Activated CD4-positive, alpha-beta T cell treated with anti-CD3 and anti-CD28 coated beads, Interleukin-2, amount 50 U/mL, for 24 hours (primary cell): ENCODE data around the gene ADAMTS2.

ENCODE experiments used
- DNase-seq, 2 donors: peaks; one replicate each; pipeline ENCODE4 v3.0.0-alpha.2; 2020; ENCODE audit warnings: low read depth in 1 of 2, low spot score in 1 of 2

ADAMTS2 gene

DNA sequence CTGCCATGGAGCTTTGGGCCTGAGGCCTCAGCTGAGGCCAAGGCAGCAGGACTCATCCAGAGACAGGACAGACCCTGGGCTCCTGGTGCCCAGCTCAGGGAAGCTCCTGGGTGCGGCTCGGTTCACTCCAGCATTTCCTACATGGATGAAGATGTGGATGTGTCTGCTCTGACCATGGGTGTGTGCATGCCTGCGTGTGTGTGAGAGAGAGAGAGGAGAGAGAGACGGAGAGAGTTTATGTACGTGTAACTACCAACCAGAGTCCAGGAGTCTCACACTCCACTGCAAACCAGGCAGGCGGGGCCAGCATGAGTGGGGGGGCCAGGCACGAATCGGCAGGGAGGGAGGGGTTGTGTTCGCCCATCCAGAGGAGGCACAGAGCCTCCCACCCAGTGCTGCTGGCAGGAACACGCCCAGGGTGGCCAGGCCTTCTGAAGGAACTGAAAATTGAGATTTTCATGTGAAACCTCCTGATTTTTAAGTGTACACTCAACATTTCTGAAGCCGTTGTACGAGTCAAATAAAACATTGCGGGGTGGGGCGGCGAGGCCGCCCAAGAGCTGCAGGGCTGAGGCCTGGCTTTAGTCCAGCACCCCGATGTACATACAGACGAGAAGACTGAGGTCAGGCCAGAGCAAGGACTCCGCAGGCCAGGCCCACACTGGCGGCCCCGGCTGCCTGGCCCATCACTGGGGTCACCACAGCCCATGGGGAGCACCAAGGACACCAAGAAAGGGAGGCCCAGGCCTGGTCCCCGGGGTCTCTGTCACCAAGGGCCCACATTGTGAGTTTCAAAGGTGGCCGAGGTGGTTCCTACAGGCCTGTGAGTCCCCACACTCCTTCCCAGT lies 88.7 kb downstream of the ADAMTS2 start:
- no peak for DNase-seq

DNA sequence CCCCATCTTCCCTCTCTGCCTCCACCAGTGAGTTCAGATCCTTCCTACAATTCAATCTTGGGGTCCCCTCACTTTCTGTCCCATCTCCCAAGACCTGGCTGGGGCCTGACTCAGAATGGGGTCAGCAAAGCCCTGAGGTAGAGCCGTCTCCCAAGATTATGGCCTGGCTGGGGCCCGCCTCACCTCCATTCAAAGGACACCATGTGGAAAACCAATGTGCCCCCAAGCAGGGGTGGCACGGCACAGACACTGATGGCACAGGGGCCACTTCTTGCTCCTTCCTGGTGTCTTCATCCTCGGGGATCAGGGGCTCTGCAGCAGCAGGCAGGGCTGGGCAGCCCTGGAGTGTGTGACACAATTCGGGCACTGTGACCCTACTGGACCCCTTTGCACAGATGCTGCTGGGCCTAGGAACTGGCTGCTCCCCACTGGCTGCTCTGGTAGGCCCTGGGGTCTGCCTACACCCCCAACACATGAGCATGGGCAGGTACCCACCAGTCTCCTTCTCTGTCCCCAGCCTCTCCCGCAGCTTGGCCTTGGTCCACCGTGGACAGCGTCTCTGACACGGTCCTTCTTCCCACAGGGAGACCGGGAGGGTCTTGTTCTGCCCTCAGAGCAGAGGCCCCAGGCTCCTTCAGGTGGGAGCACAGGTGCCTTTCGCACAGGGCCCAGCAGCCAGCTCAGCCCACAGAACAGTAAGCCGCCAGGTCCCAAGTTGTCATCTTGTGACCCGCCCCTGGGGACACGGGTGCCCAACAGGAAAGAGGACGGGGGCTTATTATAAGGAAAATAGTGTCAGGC lies 89.5 kb downstream of the ADAMTS2 start:
- no peak for DNase-seq

DNA sequence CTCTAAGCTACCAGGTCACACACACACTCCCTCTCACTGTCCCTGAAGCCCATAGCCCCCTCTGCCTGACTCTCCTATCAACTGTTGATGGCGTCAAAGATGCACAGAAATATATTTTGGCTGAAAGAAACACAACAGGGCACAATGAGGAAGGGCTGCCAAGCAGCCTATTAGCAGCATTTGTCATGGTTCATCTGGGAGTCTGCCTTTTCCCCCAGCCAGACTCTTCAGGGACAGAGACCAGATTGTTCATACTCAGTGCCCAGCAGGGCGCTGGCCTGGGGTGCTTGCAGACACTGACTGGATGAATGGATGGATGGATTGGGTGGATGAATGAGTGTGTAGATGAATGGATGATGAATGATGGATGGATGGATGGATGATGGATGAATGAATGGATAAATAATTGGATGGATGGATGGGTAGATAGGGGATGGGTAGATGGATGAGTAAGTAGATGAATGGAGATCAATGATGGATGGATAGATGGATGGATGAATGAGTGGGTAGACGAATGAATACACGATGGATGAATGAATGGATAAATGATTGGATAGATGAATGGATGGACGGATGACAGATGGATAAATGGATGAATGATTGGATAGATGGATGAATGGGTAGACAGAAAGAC lies 90.5 kb downstream of the ADAMTS2 start:
- no peak for DNase-seq

DNA sequence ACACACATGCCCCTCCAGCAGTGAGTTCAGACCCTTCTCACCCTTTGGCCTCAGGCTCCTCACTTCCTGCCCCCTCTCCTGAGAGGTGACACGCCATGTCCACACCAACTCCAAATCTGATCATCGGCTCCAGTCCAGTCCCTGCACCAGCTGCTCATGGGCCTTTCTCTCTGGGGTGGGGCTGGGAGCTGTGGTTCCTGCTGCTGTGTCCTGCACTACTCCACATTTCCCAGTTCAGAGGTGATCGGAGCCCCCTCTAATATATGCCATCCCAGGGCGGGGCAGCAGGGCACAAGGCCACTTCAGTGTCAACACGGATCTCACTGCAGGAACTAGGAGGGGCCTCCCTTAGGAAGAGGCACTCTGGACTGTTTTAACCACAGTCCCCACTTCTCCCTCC lies 91.5 kb downstream of the ADAMTS2 start:
- no peak for DNase-seq

DNA sequence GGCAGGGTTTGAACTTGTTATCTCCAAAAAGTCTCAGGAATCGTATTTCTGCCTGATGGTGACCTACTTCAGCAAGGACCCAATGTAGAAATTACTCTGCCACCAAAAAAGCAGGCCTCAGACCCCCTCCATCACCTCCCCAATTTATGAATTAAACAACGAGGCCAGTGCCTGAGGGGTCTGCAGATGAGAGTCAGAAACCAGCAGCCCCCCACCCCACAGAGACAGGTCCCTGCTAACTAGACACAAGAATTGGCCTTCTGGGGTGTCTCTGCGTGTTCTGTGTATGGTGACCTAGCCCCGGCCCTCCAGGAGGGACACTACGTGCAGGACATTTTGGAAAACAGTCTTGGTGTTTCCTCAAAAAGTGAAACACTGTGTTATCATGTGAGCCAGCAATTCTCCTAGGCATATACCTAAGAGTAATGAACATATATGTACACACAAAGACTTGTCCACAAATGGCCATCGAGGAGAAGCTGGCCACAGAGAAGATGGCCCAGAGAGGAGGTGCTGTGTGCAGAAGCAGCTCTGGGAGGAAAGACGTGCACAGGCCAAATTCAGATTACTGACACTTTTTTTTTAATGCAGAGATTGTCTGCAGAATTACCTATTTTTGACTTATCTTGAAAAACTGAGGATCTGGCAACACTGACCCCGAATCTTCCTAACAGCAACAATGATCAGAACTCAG lies 93.8 kb downstream of the ADAMTS2 start:
- DNase-seq = no peak

DNA sequence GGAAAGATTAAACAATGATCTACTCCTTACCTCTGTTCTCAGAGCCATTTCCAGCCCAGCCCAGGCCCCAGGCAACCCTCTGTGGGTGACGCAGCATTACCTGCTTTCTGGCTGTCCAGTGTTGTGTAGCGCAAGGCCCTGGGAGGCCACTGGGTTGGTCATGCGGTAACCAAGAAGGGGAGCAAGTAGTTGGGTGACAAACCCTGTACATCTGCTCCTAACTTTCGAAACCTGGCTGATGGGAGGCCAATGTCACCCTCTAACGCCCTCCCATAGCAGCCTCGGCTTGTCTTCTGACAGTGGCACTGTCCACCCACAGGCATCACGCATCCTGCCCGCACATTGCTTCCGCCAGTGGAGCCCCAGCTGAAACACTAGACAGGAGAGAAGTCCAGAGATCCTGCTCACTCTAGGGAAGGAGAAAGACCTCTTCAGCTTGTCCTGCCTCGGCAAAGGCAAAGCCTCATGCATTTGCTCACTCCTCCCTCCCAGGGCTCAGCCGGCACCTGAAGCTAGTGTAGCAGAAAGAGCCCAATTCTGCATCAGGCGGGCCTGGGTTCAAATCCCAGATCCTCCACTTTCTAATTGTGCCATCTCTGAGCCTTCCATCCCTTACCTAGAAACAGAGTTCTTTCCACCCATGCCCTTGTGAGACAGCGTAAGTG lies 94.6 kb downstream of the ADAMTS2 start:
- no peak for DNase-seq

DNA sequence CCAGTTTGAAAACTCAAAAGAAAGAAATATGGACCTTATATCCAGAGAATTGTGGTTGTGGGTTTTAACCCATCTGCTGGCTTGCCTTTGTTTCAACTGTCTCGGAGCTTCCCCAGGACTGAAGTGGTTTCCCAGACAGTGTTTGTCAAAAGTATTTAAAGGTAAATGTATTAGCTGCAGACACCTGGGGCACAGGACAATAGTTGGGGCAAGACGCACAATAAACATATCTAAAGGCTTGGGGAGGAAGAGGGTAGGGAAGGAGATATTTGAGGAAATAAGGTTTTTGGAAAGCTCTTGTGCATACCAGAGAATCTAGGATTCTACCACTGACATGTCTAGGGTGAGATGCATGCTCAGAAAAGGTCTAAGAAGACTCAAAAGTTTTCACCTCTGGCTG lies 99.0 kb downstream of the ADAMTS2 start:
- no peak for DNase-seq

DNA sequence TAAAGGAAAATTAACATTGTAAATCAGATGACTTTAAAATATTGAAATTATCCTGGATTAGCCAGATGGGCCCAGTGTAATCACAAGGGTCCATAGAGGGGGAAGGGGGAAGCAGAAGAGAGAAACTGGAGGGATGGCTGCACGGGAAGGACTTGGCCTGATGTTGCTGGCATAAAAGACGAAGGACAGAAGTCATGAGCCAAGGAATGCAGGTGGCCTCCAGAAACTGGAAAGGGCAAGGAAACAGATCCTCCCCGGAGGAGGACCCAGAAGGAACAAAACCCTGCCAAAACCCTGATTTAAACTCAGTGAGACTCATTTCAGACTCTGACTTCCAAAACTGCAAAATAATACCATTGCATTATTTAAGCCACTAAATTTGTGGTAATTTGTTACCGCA lies 100.2 kb downstream of the ADAMTS2 start:
- DNase-seq = no peak

DNA sequence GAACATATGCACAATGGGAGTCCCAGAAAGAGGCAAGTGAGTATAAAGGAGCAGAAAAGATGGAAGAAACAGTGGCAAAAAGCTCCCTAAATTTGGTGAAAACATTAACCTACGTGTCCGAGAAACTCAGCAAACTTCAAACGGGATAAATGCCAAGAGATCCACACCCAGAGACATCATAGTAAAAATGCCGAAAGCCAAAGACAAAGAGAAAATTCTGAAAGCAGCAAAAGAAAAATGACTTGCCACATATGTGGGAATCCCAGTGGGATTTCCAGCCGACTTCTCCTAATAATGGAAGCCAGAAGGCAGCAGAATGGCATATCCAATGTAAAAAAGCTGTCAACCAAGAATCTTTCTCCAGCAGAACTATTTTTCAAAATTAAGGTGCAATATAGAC lies 101.2 kb downstream of the ADAMTS2 start:
- no peak for DNase-seq

DNA sequence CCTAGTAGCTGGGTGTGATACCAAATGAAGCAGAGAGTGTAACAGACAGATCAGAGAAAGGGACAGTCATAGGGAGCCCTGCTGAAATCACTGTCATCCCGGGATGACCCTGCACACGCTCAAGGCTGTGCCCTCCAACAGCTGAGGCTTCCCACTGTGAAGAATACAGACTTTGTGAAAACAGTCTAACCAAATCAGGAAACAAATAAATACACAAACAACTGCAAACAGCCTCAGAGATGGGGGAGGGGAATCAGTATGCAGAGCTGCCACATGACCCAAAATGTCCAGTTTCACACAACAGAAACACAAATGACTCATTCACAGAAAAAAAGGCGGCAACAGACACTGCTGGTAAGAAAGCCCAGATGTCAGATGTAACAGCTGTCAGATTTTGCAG lies 101.9 kb downstream of the ADAMTS2 start:
- no peak for DNase-seq

DNA sequence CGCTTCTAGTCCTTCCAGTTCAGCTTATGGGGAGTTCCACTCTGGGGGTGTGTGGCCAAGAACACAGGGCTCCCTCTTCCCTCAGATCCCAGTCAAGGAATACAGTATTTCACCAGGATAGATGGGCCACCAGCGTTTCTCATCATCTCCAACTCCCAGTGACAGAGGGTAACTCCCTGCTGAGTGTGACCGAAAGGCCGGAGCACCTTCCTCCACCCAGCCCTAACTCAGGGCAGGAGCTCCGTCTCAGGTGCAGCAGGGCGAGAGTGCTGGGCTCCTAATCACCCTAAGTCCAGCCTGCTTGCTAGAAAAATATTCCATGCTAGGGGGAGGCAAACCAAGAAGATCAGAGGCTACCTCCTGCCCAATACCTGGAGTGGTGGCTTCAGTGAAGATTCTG lies 102.6 kb downstream of the ADAMTS2 start:
- no peak for DNase-seq

DNA sequence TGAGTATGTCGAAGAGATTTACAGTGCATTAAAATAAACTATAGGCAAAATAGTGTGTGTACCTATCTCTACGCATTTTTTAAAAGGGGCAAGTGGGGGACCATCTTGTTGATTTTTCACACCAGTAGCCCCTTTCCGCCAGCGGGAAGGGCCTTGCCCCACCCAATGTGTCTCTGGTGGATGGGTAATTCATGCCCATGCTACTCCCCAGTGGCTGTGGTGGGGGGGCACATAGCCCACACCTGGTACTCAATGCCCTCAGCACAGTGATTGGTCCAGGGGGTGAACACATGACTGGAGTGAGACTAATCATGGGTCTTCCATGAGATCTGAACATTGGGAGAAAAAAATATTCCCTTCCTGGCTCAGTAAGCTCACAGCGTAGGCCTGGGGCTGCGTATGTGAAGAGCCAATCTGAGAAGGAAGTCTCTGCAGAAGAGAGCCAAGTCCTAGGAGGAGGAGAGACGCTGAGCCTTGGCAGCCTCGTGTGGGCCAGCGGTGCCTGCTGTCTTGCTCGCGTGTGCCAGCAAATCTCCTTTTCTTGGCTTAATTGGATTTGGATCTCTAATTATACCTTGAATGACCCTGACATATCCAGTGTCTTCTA lies 103.4 kb downstream of the ADAMTS2 start:
- no peak for DNase-seq

DNA sequence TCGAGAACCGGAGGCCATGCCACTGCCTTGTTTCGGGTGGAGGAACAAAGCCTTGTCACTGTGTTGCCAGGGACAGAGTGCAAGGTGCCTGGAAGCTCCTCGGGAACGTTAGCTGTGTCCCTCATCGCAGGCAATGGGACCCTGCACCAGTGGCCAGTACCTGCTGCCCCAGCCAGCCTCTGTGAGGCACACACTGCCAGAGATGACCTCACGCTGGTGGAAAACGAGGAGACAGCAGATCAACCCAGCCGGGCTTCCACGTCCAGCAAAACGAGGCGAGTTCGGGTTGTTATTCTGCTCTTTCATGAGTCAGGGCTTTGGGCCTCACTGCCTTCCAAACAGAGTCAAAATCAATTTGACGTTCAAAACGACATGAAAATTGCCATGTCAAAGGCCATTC lies 104.1 kb downstream of the ADAMTS2 start:
- DNase-seq = no peak

DNA sequence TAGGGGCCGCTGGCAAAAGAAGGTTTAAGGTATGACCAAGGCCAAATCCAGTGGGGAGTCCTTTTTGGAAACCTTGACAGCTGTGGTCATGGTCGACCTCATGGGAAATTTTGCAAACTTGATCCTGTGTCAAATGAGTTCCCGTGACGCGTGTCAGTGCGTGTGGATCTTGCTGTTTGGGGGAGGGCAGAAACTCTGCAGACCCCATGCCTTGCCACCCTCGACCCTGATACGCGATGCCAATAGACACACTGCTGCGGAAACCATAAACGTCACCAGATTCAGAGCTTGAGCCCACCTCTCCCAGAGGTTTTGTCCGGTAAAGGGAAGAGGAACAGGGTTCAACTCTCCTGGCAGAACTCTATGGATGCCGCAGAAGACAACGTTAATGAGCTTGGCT lies 104.7 kb downstream of the ADAMTS2 start:
- no peak for DNase-seq

DNA sequence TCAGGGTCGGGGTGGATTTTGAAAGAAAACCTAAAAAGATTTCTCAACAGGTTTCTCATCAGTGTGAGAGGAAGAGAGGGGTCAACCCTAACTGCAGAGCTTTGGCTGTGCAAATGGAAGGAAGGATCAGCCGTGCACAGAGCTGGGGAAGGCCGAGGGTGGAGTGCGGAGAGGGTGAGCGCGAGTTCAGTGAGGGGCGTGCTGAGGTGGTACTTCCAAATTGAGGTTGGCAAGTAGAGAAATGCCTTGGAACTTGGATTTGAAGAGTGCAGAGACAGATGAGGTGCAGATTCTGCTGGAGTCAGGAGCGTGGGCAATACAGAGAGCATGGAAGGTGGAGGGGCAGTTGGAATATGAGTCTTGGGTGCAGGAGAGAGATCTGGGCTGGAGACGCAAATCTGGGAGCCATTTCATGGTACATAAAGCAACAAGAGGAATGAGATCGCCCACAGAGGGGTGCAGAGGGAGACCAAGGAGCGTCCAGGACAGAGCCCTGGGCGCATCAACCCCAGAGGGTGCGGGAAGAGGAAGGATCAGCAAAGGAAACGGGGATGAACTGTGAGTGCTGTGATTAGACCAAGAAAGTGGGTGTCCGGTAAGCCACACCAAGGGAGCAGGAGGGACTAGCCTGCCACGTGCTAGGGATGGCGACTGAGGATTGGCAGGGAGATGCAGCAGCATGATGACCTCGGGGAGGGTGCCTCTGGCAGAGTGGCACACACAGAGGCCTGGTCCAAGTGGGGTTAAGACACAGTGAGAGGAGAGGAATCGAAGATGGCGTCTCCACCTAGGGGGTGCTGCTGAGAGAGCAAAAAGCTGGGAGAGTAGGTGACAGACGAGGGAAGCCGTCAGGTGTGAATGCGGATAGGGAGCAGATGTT lies 105.8 kb downstream of the ADAMTS2 start:
- no peak for DNase-seq

DNA sequence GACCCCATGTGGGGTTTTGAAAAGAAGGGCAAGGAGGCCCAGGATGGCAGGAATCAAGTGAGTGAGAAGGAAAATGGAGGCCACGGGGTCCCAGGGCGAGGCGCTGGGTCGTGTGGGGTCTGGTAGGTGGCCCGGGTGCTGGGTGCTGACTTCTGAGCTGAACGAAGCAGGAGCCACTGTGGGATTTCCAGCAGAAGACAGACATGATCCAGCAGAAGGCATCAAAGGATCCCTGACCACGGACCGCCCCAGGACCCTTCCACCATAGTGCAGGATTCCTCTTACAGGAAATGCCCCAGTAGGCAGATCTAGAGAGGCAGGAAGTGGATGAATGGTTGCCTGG lies 106.7 kb downstream of the ADAMTS2 start:
- DNase-seq = no peak

DNA sequence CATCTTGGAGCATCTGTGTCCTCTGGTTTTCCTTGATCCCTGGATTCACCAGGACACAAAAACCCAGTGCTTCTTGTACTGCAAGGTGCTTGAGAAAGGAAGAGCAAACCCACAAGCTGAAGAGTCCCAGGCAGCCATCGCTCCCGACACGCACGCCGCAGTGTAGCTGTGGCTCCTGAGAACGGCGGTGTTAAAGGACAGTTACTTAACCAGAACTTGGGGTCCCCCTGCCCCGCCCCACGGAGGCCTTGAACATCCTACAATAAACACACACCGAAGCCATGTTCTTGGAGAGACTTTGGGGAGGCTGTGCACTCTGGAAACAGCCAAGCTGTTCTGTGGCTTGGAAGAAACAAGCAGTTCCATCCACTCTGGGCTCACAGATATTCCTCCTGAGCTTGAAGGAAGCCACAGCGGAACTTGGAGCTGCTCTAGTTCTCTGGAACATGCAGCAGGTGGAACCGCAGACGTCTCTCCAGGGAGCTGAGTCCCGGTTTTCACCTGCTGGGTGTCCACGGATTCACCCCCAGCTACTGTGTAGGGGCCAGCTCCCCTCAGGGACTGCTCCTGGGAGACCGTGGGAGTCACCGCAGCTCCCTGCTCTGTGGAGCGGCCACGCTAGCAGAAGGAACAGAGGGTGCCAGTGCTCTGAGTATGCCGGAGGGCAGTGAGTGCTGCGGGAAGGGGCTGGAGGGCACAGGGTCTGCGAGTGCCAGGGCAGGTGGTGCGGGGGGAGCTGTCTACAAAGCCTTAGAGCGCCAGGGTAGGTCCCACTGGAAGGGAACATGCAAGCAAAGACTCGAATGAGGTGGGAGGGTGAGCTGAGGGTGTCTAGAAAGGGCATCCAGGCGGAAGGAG lies 107.3 kb downstream of the ADAMTS2 start:
- DNase-seq = no peak
